WTC11 (cell line): Measurements from ENCODE around the gene NEDD8. TPM values are rescaled to one million over a fixed set of nuclear protein-coding genes. Genes with fewer than 3 reads are reported as not detected.

Source experiments
- ATAC-seq: fragments of 200-7000 bp; cut with Tn5 transposase; 2 replicates; pipeline ENCODE4 v1.10.0; 2021; ENCODE audit warnings: mild to moderate bottlenecking, moderate library complexity
- CTCF ChIA-PET: fragments of 300-600 bp; sonication (Branson Sonifier 250); formaldehyde crosslinking; loops from one replicate; lab custom pipeline; 2021; ENCODE audit warnings: antibody characterized with exemption; lab: Charles Lee
- POLR2A ChIA-PET: fragments of 350-600 bp; sonication (Branson Sonifier 250); formaldehyde crosslinking; loops from one replicate; lab custom pipeline; 2021; ENCODE audit warnings: antibody characterized with exemption; lab: Charles Lee
- DNase-seq: peaks from one replicate; pipeline ENCODE4 v3.0.0; 2021; ENCODE audit warnings: low spot score
- H3K27ac Mint-ChIP-seq: 2 replicates; pipeline ENCODE4 v1.8.0; 2021; ENCODE audit warnings: mixed read lengths
- H3K27me3 Mint-ChIP-seq: 2 replicates; pipeline ENCODE4 v1.8.0; 2021; ENCODE audit warnings: low read depth, mild to moderate bottlenecking, moderate library complexity, mixed read lengths
- H3K36me3 Mint-ChIP-seq: 2 replicates; pipeline ENCODE4 v1.8.0; 2021; ENCODE audit warnings: mixed read lengths
- H3K4me1 Mint-ChIP-seq: 2 replicates; pipeline ENCODE4 v1.8.0; 2022; ENCODE audit warnings: mixed read lengths
- H3K4me3 Mint-ChIP-seq: 2 replicates; pipeline ENCODE4 v1.8.0; 2021; ENCODE audit warnings: mild to moderate bottlenecking, moderate library complexity, mixed read lengths
- H3K9me3 Mint-ChIP-seq: 2 replicates; pipeline ENCODE4 v1.8.0; 2021; ENCODE audit warnings: mixed read lengths
- CDX4 ChIP-seq: fragments of 250-450 bp; sonication (Bioruptor Pico); IDR thresholded peaks from 2 replicates; pipeline ENCODE4 v1.9.0; 2021; ENCODE audit warnings: moderate library complexity, mild to moderate bottlenecking, inconsistent platforms, borderline replicate concordance
- CTCF ChIP-seq: fragments of 200-600 bp; IDR thresholded peaks from 2 replicates; pipeline ENCODE4 v1.8.0; 2022; ENCODE audit warnings: antibody characterized with exemption
- total RNA-seq: library from RNA; stranded (reverse); gene quantifications from 3 replicates; pipeline ENCODE4 v1.2.3, GENCODE V29; 2021
- TF ChIP-seq, protein P1 (sequence below): sonication (generic); formaldehyde crosslinking; IDR thresholded peaks from 2 replicates; pipeline ENCODE4 v1.8.0; 2022; ENCODE audit warnings: missing genetic modification reagents
- TF ChIP-seq, protein P2 (sequence below): sonication (generic); formaldehyde crosslinking; conservative IDR thresholded peaks from 2 replicates; pipeline ENCODE4 v1.8.1; 2022; ENCODE audit warnings: mild to moderate bottlenecking, missing genetic modification reagents
- TF ChIP-seq, protein P3 (sequence below): sonication (generic); formaldehyde crosslinking; IDR thresholded peaks from 2 replicates; pipeline ENCODE4 v1.8.1; 2022; ENCODE audit warnings: missing genetic modification reagents, borderline replicate concordance
- TF ChIP-seq, protein P4 (sequence below): sonication (generic); formaldehyde crosslinking; IDR thresholded peaks from 2 replicates; pipeline ENCODE4 v1.8.1; 2023; ENCODE audit warnings: mild to moderate bottlenecking, moderate library complexity, missing genetic modification reagents
- TF ChIP-seq, protein P5 (sequence below): fragments of 250-450 bp; sonication (Bioruptor Pico); IDR thresholded peaks from 2 replicates; pipeline ENCODE4 v1.9.0; 2021; ENCODE audit warnings: mild to moderate bottlenecking
- TF ChIP-seq, protein P6 (sequence below): sonication (generic); formaldehyde crosslinking; IDR thresholded peaks from 2 replicates; pipeline ENCODE4 v1.8.1; 2022; ENCODE audit warnings: mild to moderate bottlenecking, missing genetic modification reagents, moderate library complexity, borderline replicate concordance

Gene NEDD8
- total RNA-seq, 1 experiment from 2014 or later: 233 TPM

- ChIA-PET CTCF (interaction anchor here (0.5 to 1.1 kb wide), 2 partner anchors 11 to 35 kb away, joined by 4 to 5 read pairs; partner anchors contain the start of gene TM9SF1), POLR2A (interaction anchor here (1.2 kb wide), 1 partner anchor 22 kb away, joined by 7 read pairs; no protein-coding TSS in a partner anchor)
- H3K27me3 Mint-ChIP-seq: no peaks in the 10 kb centered on the region
- no peak for DNase-seq
- ATAC-seq: no peak
- peaks cover 17% of the 10 kb centered on the region for H3K9me3 Mint-ChIP-seq
- TF ChIP-seq, protein P1, sequence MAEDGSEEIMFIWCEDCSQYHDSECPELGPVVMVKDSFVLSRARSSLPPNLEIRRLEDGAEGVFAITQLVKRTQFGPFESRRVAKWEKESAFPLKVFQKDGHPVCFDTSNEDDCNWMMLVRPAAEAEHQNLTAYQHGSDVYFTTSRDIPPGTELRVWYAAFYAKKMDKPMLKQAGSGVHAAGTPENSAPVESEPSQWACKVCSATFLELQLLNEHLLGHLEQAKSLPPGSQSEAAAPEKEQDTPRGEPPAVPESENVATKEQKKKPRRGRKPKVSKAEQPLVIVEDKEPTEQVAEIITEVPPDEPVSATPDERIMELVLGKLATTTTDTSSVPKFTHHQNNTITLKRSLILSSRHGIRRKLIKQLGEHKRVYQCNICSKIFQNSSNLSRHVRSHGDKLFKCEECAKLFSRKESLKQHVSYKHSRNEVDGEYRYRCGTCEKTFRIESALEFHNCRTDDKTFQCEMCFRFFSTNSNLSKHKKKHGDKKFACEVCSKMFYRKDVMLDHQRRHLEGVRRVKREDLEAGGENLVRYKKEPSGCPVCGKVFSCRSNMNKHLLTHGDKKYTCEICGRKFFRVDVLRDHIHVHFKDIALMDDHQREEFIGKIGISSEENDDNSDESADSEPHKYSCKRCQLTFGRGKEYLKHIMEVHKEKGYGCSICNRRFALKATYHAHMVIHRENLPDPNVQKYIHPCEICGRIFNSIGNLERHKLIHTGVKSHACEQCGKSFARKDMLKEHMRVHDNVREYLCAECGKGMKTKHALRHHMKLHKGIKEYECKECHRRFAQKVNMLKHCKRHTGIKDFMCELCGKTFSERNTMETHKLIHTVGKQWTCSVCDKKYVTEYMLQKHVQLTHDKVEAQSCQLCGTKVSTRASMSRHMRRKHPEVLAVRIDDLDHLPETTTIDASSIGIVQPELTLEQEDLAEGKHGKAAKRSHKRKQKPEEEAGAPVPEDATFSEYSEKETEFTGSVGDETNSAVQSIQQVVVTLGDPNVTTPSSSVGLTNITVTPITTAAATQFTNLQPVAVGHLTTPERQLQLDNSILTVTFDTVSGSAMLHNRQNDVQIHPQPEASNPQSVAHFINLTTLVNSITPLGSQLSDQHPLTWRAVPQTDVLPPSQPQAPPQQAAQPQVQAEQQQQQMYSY (CRISPR knock-in tag): no peak
- TF ChIP-seq, protein P2, sequence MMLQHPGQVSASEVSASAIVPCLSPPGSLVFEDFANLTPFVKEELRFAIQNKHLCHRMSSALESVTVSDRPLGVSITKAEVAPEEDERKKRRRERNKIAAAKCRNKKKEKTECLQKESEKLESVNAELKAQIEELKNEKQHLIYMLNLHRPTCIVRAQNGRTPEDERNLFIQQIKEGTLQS (CRISPR knock-in tag): no peak
- TF ChIP-seq CTCF (no peak), CDX4 (CRISPR knock-in tag) (no peak)
- TF ChIP-seq, protein P3, sequence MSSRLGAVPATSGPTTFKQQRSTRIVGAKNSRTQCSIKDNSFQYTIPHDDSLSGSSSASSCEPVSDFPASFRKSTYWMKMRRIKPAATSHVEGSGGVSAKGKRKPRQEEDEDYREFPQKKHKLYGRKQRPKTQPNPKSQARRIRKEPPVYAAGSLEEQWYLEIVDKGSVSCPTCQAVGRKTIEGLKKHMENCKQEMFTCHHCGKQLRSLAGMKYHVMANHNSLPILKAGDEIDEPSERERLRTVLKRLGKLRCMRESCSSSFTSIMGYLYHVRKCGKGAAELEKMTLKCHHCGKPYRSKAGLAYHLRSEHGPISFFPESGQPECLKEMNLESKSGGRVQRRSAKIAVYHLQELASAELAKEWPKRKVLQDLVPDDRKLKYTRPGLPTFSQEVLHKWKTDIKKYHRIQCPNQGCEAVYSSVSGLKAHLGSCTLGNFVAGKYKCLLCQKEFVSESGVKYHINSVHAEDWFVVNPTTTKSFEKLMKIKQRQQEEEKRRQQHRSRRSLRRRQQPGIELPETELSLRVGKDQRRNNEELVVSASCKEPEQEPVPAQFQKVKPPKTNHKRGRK: no peak
- TF ChIP-seq, protein P4, sequence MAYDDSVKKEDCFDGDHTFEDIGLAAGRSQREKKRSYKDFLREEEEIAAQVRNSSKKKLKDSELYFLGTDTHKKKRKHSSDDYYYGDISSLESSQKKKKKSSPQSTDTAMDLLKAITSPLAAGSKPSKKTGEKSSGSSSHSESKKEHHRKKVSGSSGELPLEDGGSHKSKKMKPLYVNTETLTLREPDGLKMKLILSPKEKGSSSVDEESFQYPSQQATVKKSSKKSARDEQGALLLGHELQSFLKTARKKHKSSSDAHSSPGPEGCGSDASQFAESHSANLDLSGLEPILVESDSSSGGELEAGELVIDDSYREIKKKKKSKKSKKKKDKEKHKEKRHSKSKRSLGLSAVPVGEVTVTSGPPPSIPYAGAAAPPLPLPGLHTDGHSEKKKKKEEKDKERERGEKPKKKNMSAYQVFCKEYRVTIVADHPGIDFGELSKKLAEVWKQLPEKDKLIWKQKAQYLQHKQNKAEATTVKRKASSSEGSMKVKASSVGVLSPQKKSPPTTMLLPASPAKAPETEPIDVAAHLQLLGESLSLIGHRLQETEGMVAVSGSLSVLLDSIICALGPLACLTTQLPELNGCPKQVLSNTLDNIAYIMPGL (CRISPR knock-in tag): no peak
- TF ChIP-seq, protein P5, sequence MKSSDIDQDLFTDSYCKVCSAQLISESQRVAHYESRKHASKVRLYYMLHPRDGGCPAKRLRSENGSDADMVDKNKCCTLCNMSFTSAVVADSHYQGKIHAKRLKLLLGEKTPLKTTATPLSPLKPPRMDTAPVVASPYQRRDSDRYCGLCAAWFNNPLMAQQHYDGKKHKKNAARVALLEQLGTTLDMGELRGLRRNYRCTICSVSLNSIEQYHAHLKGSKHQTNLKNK (CRISPR knock-in tag): no peak
- TF ChIP-seq, protein P6, sequence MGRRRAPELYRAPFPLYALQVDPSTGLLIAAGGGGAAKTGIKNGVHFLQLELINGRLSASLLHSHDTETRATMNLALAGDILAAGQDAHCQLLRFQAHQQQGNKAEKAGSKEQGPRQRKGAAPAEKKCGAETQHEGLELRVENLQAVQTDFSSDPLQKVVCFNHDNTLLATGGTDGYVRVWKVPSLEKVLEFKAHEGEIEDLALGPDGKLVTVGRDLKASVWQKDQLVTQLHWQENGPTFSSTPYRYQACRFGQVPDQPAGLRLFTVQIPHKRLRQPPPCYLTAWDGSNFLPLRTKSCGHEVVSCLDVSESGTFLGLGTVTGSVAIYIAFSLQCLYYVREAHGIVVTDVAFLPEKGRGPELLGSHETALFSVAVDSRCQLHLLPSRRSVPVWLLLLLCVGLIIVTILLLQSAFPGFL (CRISPR knock-in tag): no peak
- H3K27ac Mint-ChIP-seq: no peak overlapping the region
- H3K4me1 Mint-ChIP-seq: peaks cover 11% of the 10 kb centered on the region
- no peak overlapping the region for H3K4me3 Mint-ChIP-seq
- H3K36me3 Mint-ChIP-seq: peaks cover 84% of the 10 kb centered on the region
Observed at GRCh38 chr14:24206260-24207103, 25.7 kb downstream of the NEDD8 start.
